Measurements from ENCODE around the gene CAPN13.

- TF ChIP-seq CTCF (IDR thresholded peaks at IDR 0.05) (no peak), POLR2AphosphoS5 (IDR thresholded peaks at IDR 0.05) (no peak)
Observed at GRCh38 chr2:30781961-30782533, 25.2 kb downstream of the CAPN13 start.

Data from breast epithelium (tissue), 3 donors.